WTC11 (cell line): ENCODE measurements around the gene UCP1.

Source experiments
- ATF3 ChIP-seq: sonication (generic); formaldehyde crosslinking; conservative IDR thresholded peaks from 2 replicates; pipeline ENCODE4 v1.8.1; 2022; ENCODE audit warnings: mild to moderate bottlenecking, missing genetic modification reagents
- CTCF ChIP-seq: fragments of 200-600 bp; IDR thresholded peaks from 2 replicates; pipeline ENCODE4 v1.8.0; 2022; ENCODE audit warnings: antibody characterized with exemption
- NFYB ChIP-seq: sonication (generic); formaldehyde crosslinking; conservative IDR thresholded peaks from 2 replicates; pipeline ENCODE4 v1.8.0; 2022; ENCODE audit warnings: low read depth, missing genetic modification reagents
- PREB ChIP-seq: sonication (generic); formaldehyde crosslinking; IDR thresholded peaks from 2 replicates; pipeline ENCODE4 v1.8.1; 2022; ENCODE audit warnings: mild to moderate bottlenecking, missing genetic modification reagents, moderate library complexity, borderline replicate concordance
- SP1 ChIP-seq: sonication (generic); formaldehyde crosslinking; conservative IDR thresholded peaks from 2 replicates; pipeline ENCODE4 v1.8.1; 2022; ENCODE audit warnings: missing genetic modification reagents
- USF2 ChIP-seq: sonication (generic); formaldehyde crosslinking; IDR thresholded peaks from 2 replicates; pipeline ENCODE4 v1.8.1; 2023; ENCODE audit warnings: mild to moderate bottlenecking, missing genetic modification reagents, moderate library complexity

- TF ChIP-seq CTCF (no peak), PREB (CRISPR knock-in tag) (no peak), SP1 (CRISPR knock-in tag) (no peak), NFYB (no peak), USF2 (no peak), ATF3 (CRISPR knock-in tag) (no peak)
Observed at GRCh38 chr4:140533951-140534480, 34.7 kb downstream of the UCP1 start.
